Endothelial cell (in vitro differentiated cells): ENCODE results near the gene ARMH2. TPM values are rescaled to one million over a fixed set of nuclear protein-coding genes. Genes with fewer than 3 reads are reported as not detected.
"Not testable (repeated sequence)": the region's sequence is repeated elsewhere in the genome, so short reads cannot be mapped to it uniquely, and the experiment has no call there.

ENCODE experiments used
- DNase-seq: peaks from one replicate; pipeline ENCODE4 v3.0.0; 2021; ENCODE audit warnings: low spot score
- H3K27ac Mint-ChIP-seq: one replicate; pipeline ENCODE4 v1.8.0; 2021; ENCODE audit warnings: mixed read lengths, inconsistent platforms; ENCODE audit not compliant: unreplicated experiment
- H3K27me3 Mint-ChIP-seq: one replicate; pipeline ENCODE4 v1.8.0; 2021; ENCODE audit warnings: mild to moderate bottlenecking, moderate library complexity, mixed read lengths, inconsistent platforms; ENCODE audit not compliant: unreplicated experiment
- H3K36me3 Mint-ChIP-seq: one replicate; pipeline ENCODE4 v1.8.0; 2021; ENCODE audit warnings: mild to moderate bottlenecking, low read depth, mixed read lengths, inconsistent platforms; ENCODE audit not compliant: unreplicated experiment
- H3K4me1 Mint-ChIP-seq: one replicate; pipeline ENCODE4 v1.8.0; 2021; ENCODE audit warnings: mild to moderate bottlenecking, mixed read lengths, inconsistent platforms; ENCODE audit not compliant: unreplicated experiment
- H3K4me3 Mint-ChIP-seq: one replicate; pipeline ENCODE4 v1.8.0; 2021; ENCODE audit warnings: mild to moderate bottlenecking, mixed read lengths, inconsistent platforms; ENCODE audit not compliant: unreplicated experiment
- H3K9me3 Mint-ChIP-seq: one replicate; pipeline ENCODE4 v1.8.0; 2021; ENCODE audit warnings: mixed read lengths, inconsistent platforms; ENCODE audit not compliant: unreplicated experiment
- CTCF ChIP-seq: fragments of 200-600 bp; sonication (generic); IDR thresholded peaks from one replicate; pipeline ENCODE4 v1.5.0; 2021; ENCODE audit warnings: antibody characterized with exemption; ENCODE audit not compliant: unreplicated experiment
- total RNA-seq: library from RNA; stranded (reverse); fragmentation: NEBNext Ultra II Directional; extraction: Animal tissue kit (Norgen Biotek cat#: 25700); gene quantifications from one replicate; pipeline ENCODE4 v1.2.1, GENCODE V29; 2021; ENCODE audit not compliant: unreplicated experiment

Gene ARMH2
- total RNA-seq, 1 donor from 2014 or later = not detected

- no peak overlapping the region for H3K4me3 Mint-ChIP-seq
- no peak overlapping the region for H3K27ac Mint-ChIP-seq
- DNase-seq = no peak
- H3K27me3 Mint-ChIP-seq = no peaks in the 10 kb centered on the region
- no peaks in the 10 kb centered on the region for H3K4me1 Mint-ChIP-seq
- no peaks in the 10 kb centered on the region for H3K36me3 Mint-ChIP-seq
- TF ChIP-seq CTCF = no peak
- H3K9me3 Mint-ChIP-seq = no peaks in the 10 kb centered on the region
Observed at GRCh38 chr6:24757611-24758010, 41.1 kb downstream of the ARMH2 start.

- no peak for DNase-seq
- no peak for TF ChIP-seq CTCF
- no peak overlapping the region for H3K27ac Mint-ChIP-seq
- no peaks in the 10 kb centered on the region for H3K4me1 Mint-ChIP-seq
- no peaks in the 10 kb centered on the region for H3K36me3 Mint-ChIP-seq
- no peaks in the 10 kb centered on the region for H3K27me3 Mint-ChIP-seq
- no peak overlapping the region for H3K4me3 Mint-ChIP-seq
- no peaks in the 10 kb centered on the region for H3K9me3 Mint-ChIP-seq
Observed at GRCh38 chr6:24755279-24755678, 43.4 kb downstream of the ARMH2 start.

GRCh38 chr6:24754378-24754777 lies 44.3 kb downstream of the ARMH2 start:
- not testable (repeated sequence) for H3K4me3 Mint-ChIP-seq, DNase-seq, H3K27ac Mint-ChIP-seq, H3K27me3 Mint-ChIP-seq, H3K36me3 Mint-ChIP-seq, H3K9me3 Mint-ChIP-seq, H3K4me1 Mint-ChIP-seq

- TF ChIP-seq CTCF = no peak
- Mint-ChIP-seq H3K9me3 (no peaks in the 10 kb centered on the region), H3K4me1 (no peaks in the 10 kb centered on the region), H3K4me3 (no peak overlapping the region), H3K27ac (no peak overlapping the region), H3K27me3 (no peaks in the 10 kb centered on the region), H3K36me3 (no peaks in the 10 kb centered on the region)
- DNase-seq = no peak
Observed at GRCh38 chr6:24753545-24753944, 45.2 kb downstream of the ARMH2 start.

- no peak overlapping the region for H3K27ac Mint-ChIP-seq
- H3K27me3 Mint-ChIP-seq = no peaks in the 10 kb centered on the region
- no peaks in the 10 kb centered on the region for H3K9me3 Mint-ChIP-seq
- H3K4me3 Mint-ChIP-seq = no peak overlapping the region
- no peak for DNase-seq
- no peaks in the 10 kb centered on the region for H3K4me1 Mint-ChIP-seq
- no peak for TF ChIP-seq CTCF
- no peaks in the 10 kb centered on the region for H3K36me3 Mint-ChIP-seq
Observed at GRCh38 chr6:24752917-24753492, 45.7 kb downstream of the ARMH2 start.
